Measurements from ENCODE around the gene TPRA1. TPM values are rescaled to one million over a fixed set of nuclear protein-coding genes. Genes with fewer than 3 reads are reported as not detected.

Gene TPRA1
- total and polyA plus RNA-seq, 9 of the 15 experiments (the other 6 are each of a cell fraction or from before 2014, with no cell fraction given): 0.66 to 21.5 (median 11.1) TPM

- DNase-seq (ENCODE audit: extremely low read depth in 1 of 4, low spot score in 3 of 4) (no peak), ATAC-seq (no peak), FAIRE-seq (peak; percentile 23)
- Histone ChIP-seq H3K27ac (ENCODE audit: extremely low read depth, low read depth, low read length) (no peak overlapping the region), H3K4me2 (ENCODE audit: insufficient read depth, low read length) (no peak overlapping the region), H3K9me3 (replicated peaks; ENCODE audit: control insufficient read depth, insufficient read depth, low read depth, low read length) (no peaks in the 10 kb centered on the region), H3K36me3 (ENCODE audit: control insufficient read depth, insufficient read depth, low read length) (no peaks in the 10 kb centered on the region), H2AFZ (ENCODE audit: low read depth, low read length) (no peak overlapping the region), H3K4me3 (no peak overlapping the region), H4K20me1 (replicated peaks; ENCODE audit: control insufficient read depth, insufficient read depth, low read length) (peaks cover 12% of the 10 kb centered on the region), H3K4me1 (replicated peaks in 1 of 2; ENCODE audit: control insufficient read depth in 2 of 2, insufficient read depth in 2 of 2, low read length in 2 of 2) (peaks cover 32 to 47% of the 10 kb centered on the region in 2 experiments; a peak in 4 of 5 replicates), H3K79me2 (ENCODE audit: control insufficient read depth, insufficient read depth, low read length) (peaks cover 59% of the 10 kb centered on the region), H3K9ac (ENCODE audit: insufficient read depth in 1 of 2, low read depth in 2 of 2, low read length in 2 of 2) (no peak overlapping the region), H3K9me1 (ENCODE audit: control insufficient read depth, insufficient read depth, low read length) (peaks cover 4% of the 10 kb centered on the region), H3K27me3 (ENCODE audit: control insufficient read depth in 2 of 2, insufficient read depth in 2 of 2, low read length in 2 of 2) (no peaks in the 10 kb centered on the region)
- CTCF ChIA-PET (ENCODE audit: low intra/inter-chr PET ratio): no interaction called here
- no TSS peak for BruUV-seq (replicated peaks)
- WGBS (ENCODE audit: insufficient coverage, low coverage, missing lambda C conversion rate): 57% methylated on average over 4 of the region's 4 CpGs
- TF ChIP-seq RFX1 (IDR thresholded peaks at IDR 0.05): peak; percentile 57; the same call in 1 of the 2 replicates
- TF ChIP-seq, protein P1, sequence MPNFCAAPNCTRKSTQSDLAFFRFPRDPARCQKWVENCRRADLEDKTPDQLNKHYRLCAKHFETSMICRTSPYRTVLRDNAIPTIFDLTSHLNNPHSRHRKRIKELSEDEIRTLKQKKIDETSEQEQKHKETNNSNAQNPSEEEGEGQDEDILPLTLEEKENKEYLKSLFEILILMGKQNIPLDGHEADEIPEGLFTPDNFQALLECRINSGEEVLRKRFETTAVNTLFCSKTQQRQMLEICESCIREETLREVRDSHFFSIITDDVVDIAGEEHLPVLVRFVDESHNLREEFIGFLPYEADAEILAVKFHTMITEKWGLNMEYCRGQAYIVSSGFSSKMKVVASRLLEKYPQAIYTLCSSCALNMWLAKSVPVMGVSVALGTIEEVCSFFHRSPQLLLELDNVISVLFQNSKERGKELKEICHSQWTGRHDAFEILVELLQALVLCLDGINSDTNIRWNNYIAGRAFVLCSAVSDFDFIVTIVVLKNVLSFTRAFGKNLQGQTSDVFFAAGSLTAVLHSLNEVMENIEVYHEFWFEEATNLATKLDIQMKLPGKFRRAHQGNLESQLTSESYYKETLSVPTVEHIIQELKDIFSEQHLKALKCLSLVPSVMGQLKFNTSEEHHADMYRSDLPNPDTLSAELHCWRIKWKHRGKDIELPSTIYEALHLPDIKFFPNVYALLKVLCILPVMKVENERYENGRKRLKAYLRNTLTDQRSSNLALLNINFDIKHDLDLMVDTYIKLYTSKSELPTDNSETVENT (CRISPR knock-in tag; IDR thresholded peaks at IDR 0.05): no peak
- TF ChIP-seq ZNF316 (IDR thresholded peaks at IDR 0.05): 0 out of 2 replicates have a peak, but pooled peaks have one; percentile 14
- TF ChIP-seq SAP30 (IDR thresholded peaks at IDR 0.05; ENCODE audit: borderline replicate concordance, insufficient read depth, low read depth, low read length, poor library complexity, severe bottlenecking): no peak
- in situ Hi-C loops (cut with MboI) (no loop called here), intact Hi-C loops (cut with micrococcal nuclease) (no loop called here)
- POLR2A ChIA-PET: interaction anchor here (0.7 to 2.5 kb wide), 5 partner anchors 10 to 40 kb away, joined by 3 to 9 read pairs (median 3); partner anchors contain the start of gene MCM2
Measured at GRCh38 chr3:127585163-127585812, 5.2 kb downstream of the TPRA1 start.
